HEK293 (cell line): ENCODE measurements around the gene GRIPAP1.

Source experiments
- SP2 ChIP-seq: fragments of 450-650 bp; formaldehyde crosslinking; IDR thresholded peaks from 2 replicates; pipeline ENCODE4 v1.5.1; 2016; ENCODE audit warnings: missing biosample characterization, missing genetic modification characterization
- ZNF501 ChIP-seq: fragments of 450-650 bp; formaldehyde crosslinking; IDR thresholded peaks from 2 replicates; pipeline ENCODE4 v1.5.1; 2016; ENCODE audit warnings: missing biosample characterization, missing genetic modification characterization
- TF ChIP-seq, protein P1 (sequence below): fragments of 450-650 bp; formaldehyde crosslinking; IDR thresholded peaks from 2 replicates; pipeline ENCODE4 v1.5.1; 2016; ENCODE audit warnings: missing biosample characterization, missing genetic modification characterization

DNA sequence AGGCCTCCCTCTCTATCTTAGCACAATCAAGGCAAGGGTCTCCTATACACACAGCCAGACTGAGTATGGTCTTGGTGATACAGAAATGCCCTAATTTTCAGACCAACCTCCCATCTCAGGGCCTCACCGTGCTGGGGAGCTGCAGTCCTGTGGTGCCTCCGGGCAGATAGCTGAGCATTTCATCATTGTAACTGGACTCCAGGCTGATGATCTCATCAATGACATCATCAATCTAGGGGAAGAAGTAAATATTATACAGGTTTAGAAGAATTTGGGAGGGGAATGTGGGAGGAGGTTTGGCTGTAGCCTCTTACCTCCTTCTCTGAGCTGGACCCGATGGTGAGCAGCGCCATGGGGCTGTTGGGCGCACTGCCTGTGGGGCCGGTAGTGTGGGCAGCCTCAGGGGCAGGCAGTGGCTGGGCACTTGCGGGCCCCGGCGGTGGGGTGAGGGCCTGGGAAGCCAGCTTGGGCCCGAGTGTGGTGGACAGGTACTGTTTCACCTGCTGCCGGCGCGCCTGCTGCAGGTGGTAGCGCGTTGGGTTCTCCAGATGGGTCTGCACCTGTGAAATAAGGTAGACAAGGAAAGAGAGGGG is 35.9 kb upstream of the GRIPAP1 start:
- TF ChIP-seq, protein P1, sequence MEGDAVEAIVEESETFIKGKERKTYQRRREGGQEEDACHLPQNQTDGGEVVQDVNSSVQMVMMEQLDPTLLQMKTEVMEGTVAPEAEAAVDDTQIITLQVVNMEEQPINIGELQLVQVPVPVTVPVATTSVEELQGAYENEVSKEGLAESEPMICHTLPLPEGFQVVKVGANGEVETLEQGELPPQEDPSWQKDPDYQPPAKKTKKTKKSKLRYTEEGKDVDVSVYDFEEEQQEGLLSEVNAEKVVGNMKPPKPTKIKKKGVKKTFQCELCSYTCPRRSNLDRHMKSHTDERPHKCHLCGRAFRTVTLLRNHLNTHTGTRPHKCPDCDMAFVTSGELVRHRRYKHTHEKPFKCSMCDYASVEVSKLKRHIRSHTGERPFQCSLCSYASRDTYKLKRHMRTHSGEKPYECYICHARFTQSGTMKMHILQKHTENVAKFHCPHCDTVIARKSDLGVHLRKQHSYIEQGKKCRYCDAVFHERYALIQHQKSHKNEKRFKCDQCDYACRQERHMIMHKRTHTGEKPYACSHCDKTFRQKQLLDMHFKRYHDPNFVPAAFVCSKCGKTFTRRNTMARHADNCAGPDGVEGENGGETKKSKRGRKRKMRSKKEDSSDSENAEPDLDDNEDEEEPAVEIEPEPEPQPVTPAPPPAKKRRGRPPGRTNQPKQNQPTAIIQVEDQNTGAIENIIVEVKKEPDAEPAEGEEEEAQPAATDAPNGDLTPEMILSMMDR (tag by site-specific recombination) = no peak
- TF ChIP-seq ZNF501 (tag by site-specific recombination) = no peak
- no peak for TF ChIP-seq SP2 (tag by site-specific recombination)
